Lung (tissue), 12 donors: ENCODE data around the gene SASS6. TPM values are rescaled to one million over a fixed set of nuclear protein-coding genes. Genes with fewer than 3 reads are reported as not detected.
A peak's percentile ranks its signal among the peaks of the same experiment; 100 is the strongest.

Experiments
- ATAC-seq: fragments of 200-7000 bp; cut with Tn5 transposase; one replicate; pipeline ENCODE4 v1.9.1; 2020; ENCODE audit warnings: moderate number of reproducible peaks; ENCODE audit not compliant: insufficient read depth, low FRiP score
- DNase-seq, 3 donors: peaks; one replicate each; pipeline ENCODE4 v3.0.0-alpha.2; 2013 to 2017
- H3K27ac ChIP-seq, 2 donors: one replicate each; pipeline ENCODE4 v1.5.1; 2013; ENCODE audit warnings: mild to moderate bottlenecking in 2 of 2, moderate library complexity in 2 of 2, control low read depth in 1 of 2, inconsistent platforms in 1 of 2, low read depth in 1 of 2, low read length in 1 of 2
- H3K27me3 ChIP-seq, 3 donors: one replicate each; pipeline ENCODE4 v1.5.1; 2013; ENCODE audit warnings: low read length in 2 of 3; ENCODE audit not compliant: control insufficient read depth in 3 of 3, insufficient read depth in 3 of 3
- H3K36me3 ChIP-seq, 4 donors: one replicate each; pipeline ENCODE4 v1.5.1; 2013; ENCODE audit warnings: low read length in 4 of 4, mild to moderate bottlenecking in 1 of 4, moderate library complexity in 1 of 4; ENCODE audit not compliant: control insufficient read depth in 4 of 4, insufficient read depth in 4 of 4
- H3K4me1 ChIP-seq, 5 donors: one replicate each; pipeline ENCODE4 v1.5.1; 2013; ENCODE audit warnings: low read length in 5 of 5, mild to moderate bottlenecking in 2 of 5, moderate library complexity in 1 of 5; ENCODE audit not compliant: control insufficient read depth in 5 of 5, insufficient read depth in 5 of 5
- H3K4me3 ChIP-seq: one replicate; pipeline ENCODE4 v1.5.1; 2013; ENCODE audit warnings: mild to moderate bottlenecking, control low read depth, moderate library complexity
- H3K9ac ChIP-seq, 2 donors: one replicate each; pipeline ENCODE4 v1.5.1; 2013; ENCODE audit warnings: low read length in 2 of 2, control low read depth in 1 of 2; ENCODE audit not compliant: insufficient read depth in 1 of 2
- H3K9me3 ChIP-seq, 4 donors: one replicate each; pipeline ENCODE4 v1.5.1; 2013; ENCODE audit warnings: low read length in 3 of 4, mild to moderate bottlenecking in 1 of 4, moderate library complexity in 1 of 4; ENCODE audit not compliant: control insufficient read depth in 4 of 4, insufficient read depth in 3 of 4
- CTCF ChIP-seq: IDR thresholded peaks from 2 replicates; pipeline ENCODE4 v1.5.1; 2012; ENCODE audit warnings: mild to moderate bottlenecking; ENCODE audit errors: control extremely low read depth, extremely low read depth
- WGBS, 2 donors: extraction: QIAGEN DNeasy Blood & Tissue Kit; methylation state at CpG; one replicate each; pipeline ENCODE4 v1.1.7; 2013; 5-methylcytosine and 5-hydroxymethylcytosine counted together
- polyA plus RNA-seq, 2 donors: library from polyadenylated mRNA; stranded (reverse); fragments of 200-250 nt; gene quantifications; one replicate each; pipeline ENCODE4 v1.2.1, GENCODE V29; 2013
- total RNA-seq, 2 donors: library from RNA; depleted of rRNA in 1 of 2; stranded (reverse); fragments of >200 nt in 1 of 2; gene quantifications; one replicate each; pipeline ENCODE4 v1.2.1, GENCODE V29; 2014 to 2021
- donor health status: control.
- donor health status: control.
- donor health status: Bipolar disorder and iron deficiency.
- donor health status: healthy.
- donor health status: DM: yes; HTN: yes; CAD: no.

Gene SASS6
- total and polyA plus RNA-seq, 4 donors: 1.3 to 4.6 (median 1.9) TPM

DNA sequence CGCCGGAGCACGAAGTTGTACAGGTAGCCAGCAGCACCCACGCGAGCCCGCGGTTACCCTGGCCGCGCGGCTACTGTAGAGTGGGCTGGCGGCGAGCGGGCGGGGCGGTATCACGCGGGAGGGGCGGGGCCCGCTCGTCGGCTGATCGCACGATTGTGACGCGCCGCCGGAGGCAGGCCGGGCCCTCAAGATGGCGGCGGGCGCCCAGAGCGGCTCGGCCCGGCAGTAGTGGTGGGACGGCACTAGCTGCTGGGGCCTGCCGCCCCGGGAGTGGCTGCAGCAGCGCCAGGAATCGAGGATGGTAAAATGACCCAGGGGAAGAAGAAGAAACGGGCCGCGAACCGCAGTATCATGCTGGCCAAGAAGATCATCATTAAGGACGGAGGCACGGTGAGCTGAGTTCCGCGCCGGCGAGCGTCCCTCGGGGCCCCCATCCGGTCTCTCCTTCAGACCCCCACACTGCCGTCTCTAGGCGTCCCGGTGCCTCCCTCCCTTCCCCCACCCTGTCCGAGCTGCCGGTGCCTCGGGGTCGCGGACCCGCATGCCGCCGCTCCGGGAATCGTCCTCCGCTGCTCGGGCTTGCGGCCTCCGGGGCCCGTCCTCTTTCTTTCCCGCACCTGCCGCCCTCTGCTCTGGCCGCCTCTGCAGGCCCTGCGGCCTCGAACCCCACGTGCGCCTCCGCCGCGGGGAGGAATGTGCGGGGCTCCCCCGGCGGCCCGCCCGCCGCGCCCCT lies 94.6 kb downstream of the SASS6 start:
- Histone ChIP-seq H3K4me3 (peak overlapping the region; percentile 64), H3K9me3 (no peaks in the 10 kb centered on the region), H3K36me3 (peaks cover 0 to 1% (median 0%) of the 10 kb centered on the region in 4 donors), H3K9ac (peak overlapping the region; percentile 93 to 100), H3K27me3 (no peaks in the 10 kb centered on the region), H3K4me1 (peaks cover 0 to 20% (median 10%) of the 10 kb centered on the region in 5 donors), H3K27ac (peak overlapping the region; percentile 96 to 97)
- WGBS, 2 donors: 0 to 1% methylated on average over 59 to 87 of the region's 87 CpGs
- ATAC-seq: peak; percentile 98
- DNase-seq: peak; percentile 92 to 95 (median 93)
- no peak for TF ChIP-seq CTCF

GRCh38 chr1:100037656-100037926 lies 95.1 kb downstream of the SASS6 start:
- ATAC-seq: no peak
- Histone ChIP-seq H3K9me3 (no peaks in the 10 kb centered on the region), H3K4me1 (peaks cover 0 to 20% (median 10%) of the 10 kb centered on the region in 5 donors), H3K36me3 (no peaks in the 10 kb centered on the region), H3K27me3 (no peaks in the 10 kb centered on the region), H3K4me3 (peak overlapping the region; percentile 64), H3K27ac (peak overlapping the region; percentile 96 to 97), H3K9ac (peak overlapping the region; percentile 93 to 100)
- WGBS, 2 donors: 0% methylated on average over 8 of the region's 8 CpGs
- no peak for DNase-seq
- TF ChIP-seq CTCF: no peak

- Histone ChIP-seq H3K27ac (peak overlapping the region; percentile 96 to 97), H3K27me3 (no peaks in the 10 kb centered on the region), H3K9ac (peak overlapping the region; percentile 93 to 100), H3K36me3 (no peaks in the 10 kb centered on the region), H3K9me3 (no peaks in the 10 kb centered on the region), H3K4me1 (peaks cover 0 to 20% (median 10%) of the 10 kb centered on the region in 5 donors), H3K4me3 (peak overlapping the region; percentile 64)
- peak; percentile 19 to 61 (median 50) for DNase-seq
- no peak for TF ChIP-seq CTCF
- WGBS, 2 donors: 21 to 29% methylated on average over 11 of the region's 11 CpGs
- no peak for ATAC-seq
These were observed 95.7 kb downstream of the SASS6 start for GRCh38 chr1:100036718-100037655.
